GM12801 (cell line): ENCODE results near the gene TES.

Source experiments
- TF ChIP-seq, protein P1 (sequence below): IDR thresholded peaks from one replicate; pipeline ENCODE4 v1.5.1; 2011; ENCODE audit warnings: control low read depth; ENCODE audit not compliant: insufficient read length; ENCODE audit errors: extremely low read depth

TES gene

GRCh38 chr7:116167177-116167576 is 43.2 kb upstream of the TES start:
- TF ChIP-seq, protein P1, sequence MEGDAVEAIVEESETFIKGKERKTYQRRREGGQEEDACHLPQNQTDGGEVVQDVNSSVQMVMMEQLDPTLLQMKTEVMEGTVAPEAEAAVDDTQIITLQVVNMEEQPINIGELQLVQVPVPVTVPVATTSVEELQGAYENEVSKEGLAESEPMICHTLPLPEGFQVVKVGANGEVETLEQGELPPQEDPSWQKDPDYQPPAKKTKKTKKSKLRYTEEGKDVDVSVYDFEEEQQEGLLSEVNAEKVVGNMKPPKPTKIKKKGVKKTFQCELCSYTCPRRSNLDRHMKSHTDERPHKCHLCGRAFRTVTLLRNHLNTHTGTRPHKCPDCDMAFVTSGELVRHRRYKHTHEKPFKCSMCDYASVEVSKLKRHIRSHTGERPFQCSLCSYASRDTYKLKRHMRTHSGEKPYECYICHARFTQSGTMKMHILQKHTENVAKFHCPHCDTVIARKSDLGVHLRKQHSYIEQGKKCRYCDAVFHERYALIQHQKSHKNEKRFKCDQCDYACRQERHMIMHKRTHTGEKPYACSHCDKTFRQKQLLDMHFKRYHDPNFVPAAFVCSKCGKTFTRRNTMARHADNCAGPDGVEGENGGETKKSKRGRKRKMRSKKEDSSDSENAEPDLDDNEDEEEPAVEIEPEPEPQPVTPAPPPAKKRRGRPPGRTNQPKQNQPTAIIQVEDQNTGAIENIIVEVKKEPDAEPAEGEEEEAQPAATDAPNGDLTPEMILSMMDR, result no peak

DNA sequence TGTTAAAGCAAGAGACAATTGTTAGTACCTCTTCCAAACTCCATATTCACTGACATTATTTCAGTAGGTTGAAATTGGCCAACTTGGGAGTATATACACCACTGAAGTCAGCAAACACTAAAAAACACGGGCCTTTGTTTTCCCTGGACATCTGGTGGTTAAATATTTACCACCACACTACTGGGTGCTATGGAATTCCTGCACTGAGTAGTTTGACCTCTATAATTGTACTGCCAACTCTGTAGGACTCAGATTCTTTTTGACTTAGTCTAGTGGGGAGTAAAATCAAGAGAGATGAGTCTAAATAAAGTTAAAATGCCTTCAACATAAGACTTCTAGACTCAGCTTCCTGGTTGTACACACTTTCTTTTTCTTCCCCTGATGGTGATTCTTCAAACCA is 41.3 kb upstream of the TES start:
- TF ChIP-seq, protein P1, result no peak

GRCh38 chr7:116170180-116170579 is 40.2 kb upstream of the TES start:
- TF ChIP-seq, protein P1, result no peak

GRCh38 chr7:116171094-116171493 is 39.2 kb upstream of the TES start:
- TF ChIP-seq, protein P1, result no peak

DNA sequence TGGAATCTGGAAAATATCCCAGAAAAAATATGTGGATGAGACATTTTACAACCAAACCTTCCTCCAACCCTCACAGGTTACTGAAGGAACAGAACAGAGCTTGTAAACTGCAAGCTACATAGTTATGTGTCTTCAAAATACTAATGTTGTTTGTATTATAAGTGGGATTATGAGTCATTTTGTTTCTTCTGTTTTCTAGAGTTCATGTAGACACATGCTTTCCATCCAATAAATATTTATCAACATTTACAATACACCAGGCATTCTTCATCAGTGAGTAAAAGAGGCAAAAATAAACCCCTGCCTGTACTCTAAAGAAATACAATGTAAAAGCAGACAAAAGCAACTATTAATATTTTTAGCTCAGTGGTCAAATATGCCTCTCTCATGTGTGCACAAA is 38.0 kb upstream of the TES start:
- TF ChIP-seq, protein P1, result no peak

DNA sequence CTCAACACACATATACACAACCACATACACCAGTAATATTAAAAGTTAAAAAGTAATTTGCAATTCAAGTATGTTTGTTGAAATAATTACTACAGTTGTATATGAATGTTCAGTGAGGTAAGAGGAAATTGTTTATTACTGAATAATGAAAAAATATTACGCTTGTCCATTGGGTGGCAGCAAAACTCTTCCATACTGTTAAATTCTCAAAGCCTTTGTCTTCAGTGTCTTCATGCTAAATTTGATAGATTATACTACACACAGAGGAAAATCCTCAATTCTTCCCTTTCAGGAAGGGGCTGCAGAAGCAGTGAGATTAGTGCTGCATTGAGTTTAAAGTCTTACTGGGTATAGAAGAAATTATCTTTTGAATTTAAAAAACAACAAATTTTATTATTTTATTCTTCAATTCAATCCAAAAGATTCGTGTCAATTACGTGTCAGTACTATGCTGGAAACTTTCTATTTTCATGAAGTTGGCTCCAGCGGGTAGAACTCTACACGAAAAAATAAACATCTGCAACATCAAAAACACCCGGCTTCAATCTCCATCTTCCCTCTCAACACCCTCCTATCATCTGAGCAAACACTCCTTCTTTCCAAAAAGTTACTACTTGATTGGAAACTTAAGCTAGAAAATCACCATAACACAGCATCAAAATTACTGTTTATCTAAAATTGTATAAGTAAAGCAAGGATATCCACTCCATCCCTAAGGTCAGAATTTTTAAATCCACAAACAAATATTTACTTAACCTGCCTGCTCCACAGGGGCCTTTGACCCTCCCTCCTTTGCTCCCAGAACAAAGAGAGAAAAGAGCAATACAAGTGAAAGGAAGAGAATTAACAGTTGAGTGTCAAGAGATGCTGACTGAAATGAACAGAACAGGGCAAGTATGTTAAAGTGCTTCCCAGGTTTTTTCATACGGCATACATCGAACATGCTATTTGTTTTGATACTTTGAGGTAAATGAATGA is 37.0 kb upstream of the TES start:
- TF ChIP-seq, protein P1, result no peak

- TF ChIP-seq, protein P1, result no peak
Measured at GRCh38 chr7:116176226-116176625, 34.1 kb upstream of the TES start.
